T-helper 9 cell (primary cell): ENCODE results near the gene LFNG.
"Not testable (repeated sequence)": the region's sequence is repeated elsewhere in the genome, so short reads cannot be mapped to it uniquely, and the experiment has no call there.

Experiments
- DNase-seq: peaks from one replicate; pipeline ENCODE4 v3.0.0-alpha.2; 2020

LFNG gene

DNA sequence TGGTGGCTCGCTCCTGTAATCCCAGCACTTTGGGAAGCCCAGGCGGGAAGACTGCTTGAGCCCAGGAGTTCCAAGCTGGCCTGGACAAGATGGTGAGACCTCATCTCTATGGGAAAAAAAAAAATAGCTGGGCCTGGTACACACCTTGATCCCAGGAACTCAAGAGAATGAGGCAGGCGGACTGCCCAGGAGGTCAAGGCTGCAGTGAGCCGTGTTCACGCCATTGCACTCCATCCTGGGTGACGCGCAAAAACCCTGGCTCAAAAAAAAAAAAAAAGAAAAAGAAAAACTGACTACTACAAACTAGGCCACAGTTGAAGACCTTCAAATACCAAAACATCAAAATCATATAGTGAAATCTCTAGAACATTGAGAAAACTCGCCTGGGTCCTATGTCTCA, 31.8 kb downstream of the LFNG start:
- DNase-seq, result no peak

DNA sequence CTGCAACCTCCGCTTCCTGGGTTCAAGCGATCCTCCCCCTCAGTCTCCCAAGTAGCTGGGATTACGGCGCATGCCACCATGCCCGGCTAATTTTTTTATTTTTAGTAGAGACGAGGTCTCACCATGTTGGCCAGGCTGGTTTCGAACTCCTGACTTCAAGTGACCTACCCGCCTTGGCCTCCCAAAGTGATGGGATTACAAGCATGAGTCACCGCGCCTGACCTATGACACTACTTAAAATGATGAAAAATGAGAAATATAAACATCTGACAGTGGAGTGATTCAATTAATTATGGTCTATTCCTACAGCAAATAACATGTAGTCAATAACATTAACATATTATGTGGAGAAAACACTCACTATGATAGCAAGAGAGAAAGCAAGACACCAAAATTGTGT, 33.5 kb downstream of the LFNG start:
- DNase-seq, result no peak

DNA sequence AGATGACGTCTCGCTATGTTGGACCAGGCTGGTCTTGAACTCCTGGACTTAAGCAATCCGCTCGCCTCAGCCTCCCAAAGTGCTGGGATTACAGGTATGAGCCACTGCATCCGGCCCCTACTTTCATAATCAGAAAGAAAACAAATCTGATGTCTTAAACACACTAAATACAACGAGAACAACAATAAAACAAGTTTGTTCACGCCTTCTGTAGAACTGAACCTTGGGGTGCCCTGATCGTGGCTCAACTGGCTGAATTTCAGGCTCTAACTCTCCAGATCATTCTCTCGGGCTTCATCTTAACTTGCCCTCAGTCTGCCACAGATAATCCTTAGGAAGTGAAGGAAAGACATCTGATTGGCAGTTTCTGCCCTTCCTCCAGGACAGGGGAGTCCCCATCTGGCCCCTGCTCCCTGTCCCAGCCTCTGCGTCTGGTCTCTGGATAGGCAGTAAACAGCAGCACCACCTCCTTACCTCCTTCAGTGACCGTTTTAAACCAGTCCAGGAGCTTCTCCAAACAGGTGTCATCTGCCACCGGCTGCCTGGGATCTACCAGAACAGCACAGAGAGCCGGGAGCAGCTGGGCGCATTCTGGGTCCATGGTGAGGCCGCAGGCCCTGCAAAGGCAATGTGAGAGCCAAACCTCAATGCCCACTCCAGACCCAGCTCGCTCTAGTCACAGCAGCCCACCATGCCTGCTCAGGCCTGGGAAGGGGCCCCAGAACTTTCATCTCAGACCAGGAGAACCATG, 34.4 kb downstream of the LFNG start:
- DNase-seq, result no peak

DNA sequence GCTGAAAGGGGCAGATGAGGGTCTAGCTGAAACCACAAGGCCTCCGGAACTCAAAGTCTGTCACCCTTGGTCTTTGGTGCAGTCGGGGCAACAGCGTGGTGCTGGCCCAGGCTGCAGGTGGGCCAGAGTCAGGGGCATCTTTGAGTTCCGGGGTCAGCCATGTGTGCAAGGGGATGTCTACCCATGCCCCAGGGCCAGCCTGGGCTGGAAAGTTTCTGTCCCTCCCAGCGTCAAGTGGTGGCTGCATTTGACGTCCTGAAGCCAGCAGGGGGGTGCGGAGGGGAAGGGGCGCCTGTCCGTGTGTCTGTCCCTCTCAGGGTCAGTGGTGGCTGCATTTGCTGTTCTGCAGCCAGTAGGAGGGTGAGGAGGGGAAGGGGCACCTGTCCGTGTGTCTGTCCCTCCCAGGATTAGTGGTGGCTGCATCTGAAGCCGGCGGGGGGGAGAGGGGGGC, 35.1 kb downstream of the LFNG start:
- DNase-seq, result no peak

DNA sequence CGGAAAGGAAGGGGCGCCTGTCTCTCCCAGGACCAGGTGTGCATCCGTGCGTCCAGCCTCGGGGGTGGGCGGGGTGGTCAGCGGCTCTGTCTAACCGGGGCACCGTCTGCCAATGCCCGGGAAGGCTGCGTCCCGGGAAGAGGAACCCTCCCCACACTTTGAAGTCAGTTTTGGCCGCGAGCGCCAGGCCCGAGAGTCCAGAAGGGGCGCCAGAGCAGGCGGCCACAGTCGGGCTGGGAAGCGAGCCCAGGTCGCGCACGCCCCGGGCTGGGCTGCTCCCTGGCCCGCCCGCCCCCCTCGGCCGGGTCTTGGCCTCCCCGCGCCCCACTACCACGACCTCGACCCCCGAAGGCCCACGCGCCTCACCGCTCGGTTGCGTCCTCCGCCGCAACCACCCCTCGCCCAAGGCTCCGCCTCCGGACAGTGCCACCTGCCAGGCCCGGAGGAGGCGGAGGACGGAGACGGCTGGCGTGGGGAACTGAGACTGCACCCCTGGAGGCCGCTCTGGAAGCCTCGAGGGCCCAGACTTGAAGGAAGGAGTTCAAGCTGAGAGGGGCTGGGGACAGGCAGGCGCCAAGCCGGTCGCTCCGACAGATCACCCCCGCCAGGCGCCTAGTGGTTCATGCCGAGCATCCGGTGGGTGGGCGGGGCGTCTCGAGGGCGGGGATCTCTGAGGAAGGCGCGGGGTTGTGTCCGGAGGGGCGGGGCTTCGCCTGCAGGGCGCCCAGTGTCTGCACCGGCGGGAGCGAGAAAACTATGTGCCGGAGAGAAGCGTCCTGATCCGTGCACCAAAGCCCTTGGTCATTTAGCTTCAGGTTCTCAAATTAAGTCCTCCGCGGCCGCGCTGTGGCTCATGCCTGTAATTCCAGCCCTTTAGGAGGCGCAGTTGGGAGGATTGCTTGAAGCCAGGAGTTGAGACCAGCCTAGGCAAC, 35.8 kb downstream of the LFNG start, which contains the start of gene BRAT1:
TSS of gene BRAT1 (minus strand) at position 404 of the 932 bp plus-strand sequence. CDS start 1,093 bp downstream, outside the sequence.
- DNase-seq, result peak; percentile 97

DNA sequence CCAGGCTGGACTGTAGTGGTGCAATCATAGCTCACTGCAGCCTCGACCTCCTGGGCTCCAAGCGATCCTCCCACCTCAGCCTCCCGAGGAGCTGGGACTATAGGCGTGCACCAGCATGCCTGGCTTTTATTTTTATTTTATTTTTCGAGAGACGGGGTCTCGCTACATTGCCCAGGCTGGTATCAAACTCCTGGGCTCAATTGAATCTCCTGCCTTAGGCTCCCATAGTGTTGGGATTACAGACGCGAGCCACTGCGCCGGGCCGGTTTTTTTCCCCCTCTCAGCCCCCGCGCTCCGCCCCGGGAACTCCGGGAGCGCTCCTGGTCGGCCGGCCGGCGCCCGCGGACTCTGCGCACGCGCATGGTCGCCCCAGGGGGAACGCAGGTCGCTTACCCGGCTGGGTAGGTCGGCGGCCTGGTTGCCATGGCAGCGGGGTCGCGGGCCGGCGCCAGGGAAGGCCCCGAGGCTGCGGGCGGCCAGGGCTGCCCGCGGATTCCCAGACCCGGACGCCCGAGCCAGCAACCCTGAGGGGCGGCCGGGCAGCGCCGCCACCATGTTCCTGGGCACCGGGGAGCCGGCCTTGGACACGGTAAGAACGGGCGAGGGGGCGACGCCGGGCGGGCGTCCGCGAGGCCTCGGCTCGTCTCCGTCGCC, 39.2 kb downstream of the LFNG start, which contains the start of gene IQCE:
TSS of gene IQCE (plus strand) at position 351 of the 654 bp plus-strand sequence. CDS start at position 554, 203 bp downstream.
- DNase-seq, result peak; percentile 82

DNA sequence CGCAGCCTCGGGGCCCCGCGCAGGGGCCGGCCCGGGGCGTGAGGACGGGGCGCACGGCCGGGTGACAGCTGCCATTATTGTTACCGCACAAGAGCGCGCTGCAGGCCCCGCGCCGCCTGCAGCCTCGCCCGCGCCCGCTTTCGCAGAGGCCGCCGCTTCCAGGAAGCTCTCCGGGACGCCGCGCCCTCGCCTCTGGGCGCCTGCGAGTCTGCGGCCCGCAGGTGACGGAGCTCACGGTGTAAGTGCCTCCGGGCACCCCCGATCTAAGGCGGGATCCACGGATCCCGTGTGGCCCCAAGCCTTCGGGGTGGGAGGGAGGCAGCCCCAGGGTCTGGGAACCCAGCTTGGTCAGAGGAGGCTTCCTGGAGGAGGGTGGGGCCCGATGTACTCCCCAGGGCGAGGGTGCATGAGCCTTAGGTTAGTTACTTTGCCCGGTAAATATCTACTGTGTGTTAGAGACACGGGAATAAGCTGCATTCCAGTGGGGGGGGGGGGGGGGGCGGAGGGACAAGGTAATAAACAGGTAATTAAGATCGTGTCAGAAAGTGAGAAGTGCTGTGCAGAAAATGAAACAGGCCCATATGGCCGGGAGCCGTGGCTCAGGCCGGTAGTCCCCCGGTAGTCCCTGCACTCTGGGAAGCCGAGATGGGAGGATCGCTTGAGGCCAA, 39.8 kb downstream of the LFNG start:
- no peak for DNase-seq

DNA sequence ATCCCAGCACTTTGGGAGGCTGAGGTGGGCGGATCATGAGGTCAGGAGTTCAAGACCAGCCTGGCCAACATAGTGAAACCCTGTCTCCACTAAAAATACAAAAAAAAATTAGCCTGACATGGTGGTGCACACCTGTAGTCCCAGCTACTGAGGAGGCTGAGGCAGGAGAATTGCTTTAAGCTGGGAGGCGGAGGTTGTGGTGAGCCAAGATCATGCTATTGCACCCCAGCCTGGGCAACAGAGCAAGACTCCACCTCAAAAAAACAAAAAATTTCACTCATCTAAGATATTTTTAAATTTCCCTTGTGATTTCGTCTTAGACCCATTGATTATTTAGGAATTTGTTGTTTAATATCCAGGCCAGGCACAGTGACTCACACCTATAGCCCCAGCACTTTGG, 44.4 kb downstream of the LFNG start:
- DNase-seq, result not testable (repeated sequence)

DNA sequence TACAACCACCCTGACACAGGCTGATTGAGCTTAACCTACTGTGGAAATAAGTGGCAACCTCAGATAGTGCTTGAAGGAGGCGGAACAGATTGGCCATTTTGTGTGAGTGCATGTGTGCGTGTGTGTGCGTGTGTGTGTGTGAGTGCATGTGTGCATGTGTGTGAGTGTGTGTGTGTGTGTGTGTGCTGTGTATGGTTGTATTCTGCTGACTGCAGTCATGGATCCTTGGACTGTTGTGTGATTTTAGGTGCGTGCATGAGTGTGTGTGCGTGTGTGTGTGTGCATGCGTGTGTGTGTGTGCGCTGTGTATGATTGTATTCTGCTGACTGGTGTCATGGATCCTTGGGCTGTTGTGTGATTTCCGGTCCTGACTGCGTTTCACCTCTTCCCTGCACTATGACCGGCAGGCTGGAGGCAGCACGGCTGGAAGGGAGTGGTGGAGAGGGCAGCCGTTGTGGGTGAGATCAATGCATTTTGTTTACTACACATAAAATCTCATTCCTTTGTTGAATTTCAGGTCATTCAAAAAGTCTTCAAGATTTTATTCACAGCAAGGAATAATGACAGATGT, 45.5 kb downstream of the LFNG start:
- DNase-seq, result no peak

DNA sequence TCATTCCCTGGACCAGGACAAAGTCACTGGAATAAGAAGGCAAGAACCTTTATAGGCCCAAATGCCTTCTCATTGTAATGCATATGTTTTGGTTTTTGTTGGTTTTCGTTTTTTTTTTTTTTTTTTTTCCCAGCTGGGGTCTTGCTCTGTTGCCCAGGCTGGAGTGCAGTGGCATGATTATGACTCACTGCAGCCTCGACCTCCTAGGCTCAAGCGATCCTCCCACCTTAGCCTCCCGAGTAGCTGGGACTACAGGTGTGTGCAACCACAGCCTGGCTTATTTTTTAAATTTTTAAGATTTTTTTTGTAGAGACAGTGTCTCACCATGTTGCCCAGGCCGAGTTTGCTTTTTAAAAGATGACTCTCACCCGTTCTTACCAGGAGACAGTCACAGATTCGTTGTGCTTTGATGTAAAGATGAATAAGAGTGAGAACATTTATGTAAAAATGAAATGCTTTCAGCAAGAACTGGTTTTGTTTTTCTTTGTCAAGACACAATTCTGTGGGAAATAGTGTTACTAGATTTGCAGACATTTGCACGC, 46.8 kb downstream of the LFNG start:
- DNase-seq, result no peak

DNA sequence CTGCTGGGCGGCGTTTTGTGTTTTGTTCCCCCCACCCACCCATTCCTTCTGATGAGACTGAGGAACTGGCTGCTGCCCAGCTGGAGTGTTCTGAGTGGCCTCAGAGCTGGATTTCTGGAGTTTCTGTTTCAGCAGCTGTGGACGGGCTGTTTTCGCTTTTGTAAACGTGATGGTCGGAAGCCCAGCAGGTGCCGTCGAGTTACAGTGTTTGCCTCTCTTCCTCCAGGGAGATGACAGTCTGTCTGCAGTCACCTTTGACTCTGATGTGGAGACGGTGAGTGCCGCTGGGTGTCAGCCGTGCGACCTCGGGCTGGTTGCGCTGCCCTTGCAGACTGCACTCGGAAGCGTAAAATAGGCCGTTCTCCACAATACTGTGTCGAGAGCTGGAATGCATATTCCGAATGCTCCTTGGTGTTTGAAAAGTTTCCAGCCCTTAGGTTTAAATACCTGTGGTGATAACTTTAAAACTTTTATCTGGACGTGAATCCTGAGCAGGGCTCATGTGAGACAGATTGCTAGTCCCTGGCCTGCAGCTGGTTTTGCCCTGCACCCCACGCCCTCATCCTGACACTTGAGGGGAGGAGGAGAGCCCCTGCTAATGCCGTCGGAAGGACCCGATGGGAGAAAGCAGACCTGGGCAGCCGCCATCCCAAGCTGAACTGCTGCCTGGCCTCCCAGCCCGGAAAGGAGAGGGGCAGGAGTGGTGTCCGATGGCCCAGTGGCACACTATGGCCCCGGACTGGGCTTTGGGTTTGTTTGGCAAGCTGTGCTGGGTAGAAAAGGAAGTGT, 47.5 kb downstream of the LFNG start:
- no peak for DNase-seq

DNA sequence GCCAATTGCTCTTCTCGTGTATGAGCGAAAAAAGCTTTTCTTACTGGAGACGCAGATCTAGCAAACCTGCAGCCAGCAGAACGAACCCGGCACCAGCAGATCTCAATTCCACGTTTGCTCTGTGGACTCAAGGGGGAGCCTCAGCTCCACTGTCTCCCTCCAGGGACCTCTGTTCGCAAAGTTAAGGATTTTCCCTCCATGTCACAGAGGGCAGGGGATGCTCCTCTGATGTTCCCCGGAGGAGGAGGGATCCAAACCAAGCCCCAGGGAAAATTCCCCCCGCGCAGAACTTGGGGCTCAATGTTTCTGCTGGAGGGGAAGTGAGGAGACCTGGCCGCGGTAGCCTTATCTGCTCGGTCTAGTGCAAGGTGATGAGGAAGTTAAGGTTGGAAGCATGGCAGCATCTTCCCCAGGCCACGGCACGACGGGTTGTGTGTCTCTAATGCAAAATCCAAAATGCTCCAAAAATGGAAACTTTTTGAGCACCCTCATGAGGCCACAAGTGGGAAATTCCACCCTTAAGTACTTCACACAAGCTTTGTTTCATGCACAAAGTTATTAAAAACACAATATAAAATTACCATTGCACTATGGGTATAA, 48.2 kb downstream of the LFNG start:
- no peak for DNase-seq

DNA sequence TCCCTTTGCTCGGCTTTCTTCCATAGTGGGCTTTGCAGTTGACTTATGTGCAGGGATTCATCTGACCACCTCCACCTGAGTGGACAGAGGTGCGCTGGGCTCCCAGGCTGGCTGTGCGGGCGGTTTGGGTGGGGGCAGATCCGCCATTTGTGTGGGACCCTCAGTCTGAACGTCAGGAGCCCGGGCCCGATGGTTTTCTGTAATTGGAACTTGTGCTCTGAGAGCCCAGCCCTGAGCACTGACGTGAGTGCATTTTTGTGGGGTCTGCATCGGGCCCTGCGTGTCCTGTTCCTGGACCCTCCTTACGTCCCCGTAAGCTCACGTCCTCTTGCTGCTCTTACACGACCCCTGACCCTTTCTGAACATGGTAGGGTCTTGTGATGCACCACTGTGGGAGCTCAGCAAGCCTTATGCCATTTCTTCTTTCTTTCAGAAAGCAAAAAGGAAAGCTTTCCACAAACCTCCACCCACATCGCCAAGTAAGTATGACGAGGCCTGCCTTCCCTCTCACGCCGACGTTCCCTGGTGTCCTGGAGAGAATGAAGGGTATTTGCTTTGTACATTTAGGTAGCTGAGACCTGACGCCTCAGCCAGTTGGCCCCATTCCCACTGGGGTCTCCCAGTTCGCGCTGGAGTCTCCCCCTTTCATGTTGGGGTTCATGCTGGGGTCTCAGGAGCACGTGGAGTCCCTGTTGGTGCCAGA, 49.1 kb downstream of the LFNG start:
- no peak for DNase-seq

DNA sequence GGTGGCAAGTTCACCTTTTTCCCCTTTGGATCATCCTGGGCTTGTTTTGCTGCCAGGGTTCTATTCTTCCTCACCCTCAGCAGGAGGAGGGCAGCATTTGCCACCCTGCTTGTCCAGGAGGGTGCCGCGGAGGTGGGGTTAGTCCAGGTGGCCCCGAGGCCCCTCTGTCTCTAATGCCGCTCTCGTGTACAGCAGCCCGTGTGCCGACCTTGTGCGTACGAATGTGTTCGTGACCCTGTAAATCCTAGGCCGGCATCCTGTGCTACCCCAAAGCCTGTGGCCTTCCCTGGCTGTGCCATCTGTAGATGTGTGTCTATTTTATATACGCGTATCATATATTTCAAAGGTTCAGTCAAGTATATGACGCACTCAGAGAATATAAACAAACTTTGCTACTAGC, 49.8 kb downstream of the LFNG start:
- DNase-seq, result no peak

DNA sequence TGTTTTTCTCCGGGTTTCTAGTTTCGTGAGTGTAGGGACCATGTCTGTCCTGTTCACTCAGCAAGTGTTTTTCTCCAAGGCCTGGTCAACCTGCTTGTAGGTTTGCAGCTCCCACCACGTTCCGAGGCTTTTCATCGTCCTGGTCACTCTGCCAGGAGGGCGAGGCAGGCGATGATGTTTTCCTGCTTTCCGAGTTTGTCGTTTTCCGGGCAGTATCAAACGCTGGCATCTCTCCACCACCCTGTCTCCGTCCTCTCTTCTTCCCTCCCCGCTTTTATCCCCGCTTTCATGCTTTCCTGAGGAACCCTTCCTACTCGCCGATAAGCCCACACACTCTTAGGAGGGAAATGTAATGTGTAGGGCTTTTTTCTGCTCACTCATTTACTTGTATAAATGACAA, 50.4 kb downstream of the LFNG start:
- no peak for DNase-seq

DNA sequence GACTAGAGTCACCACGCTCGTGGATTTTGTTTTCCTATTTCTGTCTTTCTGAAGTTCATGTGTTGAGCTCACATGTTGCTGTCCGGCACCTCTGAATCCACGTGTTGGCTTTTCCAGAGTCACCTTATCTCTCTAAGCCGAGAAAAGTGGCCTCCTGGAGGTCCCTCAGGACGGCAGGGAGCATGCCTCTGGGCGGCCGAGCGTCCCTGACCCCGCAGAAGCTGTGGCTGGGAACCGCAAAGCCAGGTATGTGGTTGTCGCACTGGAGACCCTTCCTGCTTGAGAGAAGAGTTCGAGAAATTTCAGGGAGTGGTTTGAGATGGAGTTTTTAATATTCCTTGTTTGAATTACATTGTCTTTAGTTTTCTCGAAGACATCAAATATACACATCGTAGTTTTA, 51.8 kb downstream of the LFNG start:
- no peak for DNase-seq

DNA sequence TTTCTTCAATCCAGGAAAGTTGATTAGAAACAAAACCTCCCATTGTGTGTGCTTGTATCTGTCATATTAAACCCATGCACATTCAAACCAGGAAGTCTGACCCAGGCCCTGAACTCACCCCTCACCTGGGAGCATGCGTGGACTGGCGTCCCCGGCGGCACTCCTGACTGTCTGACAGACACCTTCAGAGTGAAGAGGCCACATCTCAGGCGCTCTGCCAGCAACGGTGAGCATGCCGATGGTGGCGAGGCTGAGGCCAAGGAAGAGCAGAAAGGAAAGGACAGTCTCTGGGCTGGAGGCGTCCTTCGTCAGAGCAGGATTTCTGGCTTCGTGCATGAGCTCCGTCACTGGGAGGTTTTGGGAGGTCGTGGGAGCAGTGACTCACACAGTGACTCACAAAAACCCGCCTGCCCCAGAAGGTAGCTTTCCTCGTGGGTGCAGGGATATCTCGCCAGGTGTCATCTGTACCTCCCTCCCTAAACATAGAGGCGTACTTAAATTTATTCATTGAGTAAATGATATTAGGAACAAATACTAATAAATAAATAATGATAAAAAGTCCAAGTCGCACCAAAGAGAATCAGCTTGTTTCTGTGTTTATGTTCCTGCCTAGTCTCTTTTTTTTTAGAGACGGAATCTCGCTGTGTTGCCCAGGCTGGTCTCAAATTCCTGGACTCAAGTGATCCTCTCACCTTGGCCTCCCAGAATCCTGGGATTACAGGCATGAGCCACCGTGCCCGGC, 52.7 kb downstream of the LFNG start:
- DNase-seq, result no peak

DNA sequence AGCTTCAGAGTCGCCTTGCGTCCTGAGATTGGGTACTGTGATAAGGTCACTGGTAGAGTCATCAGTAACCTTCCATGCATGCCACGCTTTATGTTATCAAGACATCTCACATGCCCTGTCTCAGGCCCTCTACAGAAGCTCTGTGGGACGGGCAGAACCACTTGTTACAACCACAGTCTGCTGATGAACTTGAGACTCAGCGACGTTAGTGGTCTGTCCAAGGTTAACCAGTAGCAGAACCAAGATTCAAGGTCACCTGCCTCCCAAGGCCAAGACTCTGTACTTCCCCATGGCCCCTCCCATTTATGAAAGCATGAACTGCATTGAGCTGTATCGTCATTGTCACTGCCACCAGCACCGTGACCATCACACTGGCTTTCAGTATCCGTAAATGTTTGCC, 54.2 kb downstream of the LFNG start:
- no peak for DNase-seq

DNA sequence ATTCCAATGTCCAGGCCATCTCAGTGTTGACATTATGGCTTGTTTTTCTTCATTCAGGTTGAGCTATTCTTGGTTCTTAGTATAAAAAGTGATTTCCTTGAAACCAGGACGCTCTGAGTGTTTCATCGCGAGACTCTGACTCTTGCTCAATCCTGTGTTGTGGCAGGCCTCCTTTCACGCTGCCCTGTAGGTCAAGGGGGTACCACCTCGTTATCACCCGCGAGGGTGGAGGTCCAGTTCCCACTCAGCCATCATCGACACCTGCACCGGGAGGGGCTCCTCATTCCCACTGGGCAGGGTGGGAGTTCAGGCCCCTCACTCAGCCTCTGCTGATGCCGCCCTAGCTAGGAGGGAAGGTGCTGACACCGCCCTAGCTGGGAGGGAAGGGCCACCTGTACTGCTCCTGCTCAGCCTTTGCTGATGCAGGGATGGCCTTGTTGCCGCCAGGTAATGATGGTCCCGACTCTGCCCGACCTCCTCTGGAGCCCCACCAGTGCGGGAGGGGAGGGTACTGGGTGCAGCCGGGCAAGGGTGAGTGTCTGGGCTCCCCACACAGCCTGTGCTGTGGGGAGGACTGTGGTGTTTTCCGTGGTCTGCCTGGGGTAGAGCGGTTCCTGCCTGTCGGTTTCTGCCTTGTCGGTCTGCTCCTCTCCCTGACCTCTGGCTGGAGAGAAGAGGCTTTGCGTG, 55.6 kb downstream of the LFNG start:
- no peak for DNase-seq
